GM19043 (cell line): Measurements from ENCODE around the gene CLEC2D.
"Not testable (repeated sequence)": the region's sequence is repeated elsewhere in the genome, so short reads cannot be mapped to it uniquely, and the experiment has no call there.

Experiments used
- ATAC-seq: cut with Tn5 transposase; IDR thresholded peaks from one replicate; pipeline ENCODE4 v1.9.1; 2021; ENCODE audit warnings: low read depth; ENCODE audit not compliant: unreplicated experiment

CLEC2D gene

DNA sequence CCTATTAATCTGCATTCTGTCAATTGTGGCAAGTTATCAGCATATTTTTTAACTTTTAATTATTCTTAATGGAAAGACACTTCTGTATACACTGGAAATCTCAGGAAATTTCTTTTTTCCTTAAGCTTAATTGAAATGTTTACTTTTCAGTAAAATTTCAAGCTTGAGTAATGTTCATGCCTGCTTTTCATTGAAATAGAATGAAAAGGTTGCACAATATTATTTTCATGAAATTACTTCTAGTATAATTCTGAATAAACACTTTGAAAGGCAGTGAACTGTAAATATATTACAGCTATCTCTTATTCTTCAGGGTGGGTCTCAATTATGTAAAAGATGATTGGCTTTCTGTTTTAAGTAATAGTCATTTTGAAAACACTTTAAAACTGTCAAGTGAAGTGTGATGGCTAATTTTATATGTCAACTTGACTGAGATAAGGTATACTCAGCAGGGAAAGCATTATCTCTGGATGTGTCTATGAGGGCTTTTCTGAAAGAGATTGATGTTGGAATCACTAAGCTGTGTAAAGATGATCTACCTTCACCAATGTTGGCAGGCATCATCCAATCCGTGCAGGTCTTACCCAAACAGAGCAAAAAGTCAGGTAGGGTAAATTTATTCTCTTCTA lies 29.9 kb downstream of the CLEC2D start:
- no peak for ATAC-seq

DNA sequence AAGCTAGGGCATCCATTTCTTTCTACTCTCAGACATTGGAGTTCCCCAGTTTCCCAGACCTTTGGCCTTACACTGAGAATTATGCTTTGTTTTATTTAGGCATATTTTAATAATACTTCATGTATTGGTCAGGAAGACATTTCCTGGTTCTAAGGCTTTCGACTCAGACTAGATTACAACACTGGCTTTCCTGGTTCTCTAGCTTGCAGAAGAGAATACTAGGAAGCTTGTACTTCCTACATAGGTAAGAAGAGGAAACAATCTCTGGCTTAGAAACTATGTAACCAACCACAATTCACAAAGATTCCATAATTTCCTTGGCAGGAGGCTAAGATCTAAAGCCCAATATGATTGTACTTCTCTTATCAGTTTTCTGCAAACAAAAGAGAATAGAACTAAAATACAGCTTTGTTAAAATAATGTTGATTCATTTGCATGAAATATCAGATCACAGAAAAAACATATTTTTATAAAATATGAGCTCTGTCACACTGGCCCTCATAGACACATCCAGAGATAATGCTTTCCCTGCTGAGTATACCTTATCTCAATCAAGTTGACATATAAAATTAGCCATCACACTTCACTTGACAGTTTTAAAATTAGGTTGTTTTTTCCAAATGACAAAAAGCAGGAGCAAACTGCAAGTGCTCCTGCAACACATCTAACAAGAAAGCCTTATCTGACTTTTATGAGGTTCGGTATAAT lies 30.5 kb downstream of the CLEC2D start:
- no peak for ATAC-seq

DNA sequence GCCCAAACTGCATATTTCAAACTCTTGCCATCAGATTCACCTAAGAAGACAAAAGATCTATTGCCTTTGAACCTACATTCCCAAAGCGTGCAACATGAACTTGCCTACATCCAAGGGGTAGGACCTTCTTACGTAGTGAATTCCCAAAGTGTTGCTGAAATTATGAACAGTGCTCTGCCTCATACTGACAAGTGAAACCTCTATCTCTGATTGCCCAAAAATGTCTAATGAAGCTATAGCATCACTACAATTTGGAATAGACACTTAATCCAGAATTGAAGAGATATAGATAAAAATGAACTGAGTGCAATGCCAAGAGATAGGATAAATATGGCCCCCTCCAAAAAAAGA lies 31.1 kb downstream of the CLEC2D start:
- ATAC-seq, result no peak

DNA sequence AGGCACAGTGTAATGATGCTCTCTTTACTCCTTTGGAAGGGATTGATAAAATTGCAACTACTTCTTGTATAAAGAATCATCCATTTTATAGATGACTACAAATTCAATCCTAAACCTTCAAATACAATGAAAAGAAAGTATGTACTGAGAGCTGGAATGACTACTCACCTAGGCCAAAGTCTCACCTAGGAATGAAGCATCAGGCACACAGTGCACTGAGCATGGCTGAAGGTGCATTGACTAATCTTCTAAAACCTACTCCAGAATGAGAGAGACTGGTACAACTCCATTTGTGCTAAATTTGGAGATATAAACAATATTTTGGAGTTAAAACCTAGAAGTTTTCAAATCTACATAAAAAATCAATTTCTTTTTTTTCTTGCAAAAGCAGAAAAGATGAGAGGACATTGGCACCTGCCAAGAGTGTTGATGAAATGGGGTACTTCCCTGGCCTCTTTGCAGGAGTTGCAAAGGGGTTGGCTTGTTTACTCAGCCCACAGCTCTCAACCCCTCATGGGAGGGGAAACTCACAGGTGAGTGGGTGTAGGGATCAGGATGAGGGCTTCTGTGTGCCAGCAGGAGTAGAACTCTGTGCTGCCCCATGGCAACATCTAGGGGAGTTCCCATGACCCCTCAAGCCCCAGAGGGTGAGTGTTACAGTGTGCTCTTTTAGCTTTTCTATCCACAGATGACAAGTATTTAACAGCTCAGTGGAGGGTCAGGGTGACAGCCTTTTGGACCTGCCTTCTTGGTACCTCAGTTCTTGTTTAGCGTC lies 32.1 kb downstream of the CLEC2D start:
- no peak for ATAC-seq

DNA sequence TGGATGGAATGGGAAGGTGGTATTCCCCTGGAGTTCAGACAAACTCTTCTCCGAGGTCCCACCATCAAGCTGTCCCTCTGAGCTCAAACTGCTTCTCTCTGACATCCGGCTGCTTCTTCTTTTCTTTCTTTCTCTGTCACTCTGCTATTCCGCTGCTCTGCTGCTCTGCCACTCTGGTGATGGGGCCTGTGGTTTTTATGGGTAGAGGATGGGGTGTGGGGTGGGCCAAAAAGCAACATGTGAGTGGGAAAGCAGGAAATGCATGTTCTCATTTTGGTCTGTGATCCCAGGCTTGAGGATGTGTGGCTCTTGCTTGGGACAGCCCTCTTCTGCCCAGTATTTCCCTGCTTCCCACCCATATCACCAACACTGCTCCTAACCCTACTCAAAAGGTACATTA lies 32.7 kb downstream of the CLEC2D start:
- ATAC-seq, result no peak

DNA sequence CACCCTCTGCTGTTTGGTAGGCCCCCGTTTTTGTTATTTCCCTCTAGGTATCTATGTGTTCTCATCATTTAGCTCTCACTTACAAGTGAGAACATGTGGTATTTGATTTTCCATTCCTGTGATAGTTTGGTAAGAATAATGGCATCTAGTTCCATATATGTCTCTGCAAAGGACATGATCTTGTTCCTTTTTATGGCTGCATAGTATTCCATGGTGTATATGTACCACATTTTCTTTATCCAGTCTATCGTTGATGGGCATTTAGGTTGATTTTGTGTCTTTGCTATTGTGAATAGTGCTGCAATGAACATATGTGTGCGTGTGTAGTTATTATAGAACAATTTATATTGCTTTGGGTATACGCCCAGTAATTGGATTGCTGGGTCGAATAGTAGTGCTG lies 35.0 kb downstream of the CLEC2D start:
- not testable (repeated sequence) for ATAC-seq

DNA sequence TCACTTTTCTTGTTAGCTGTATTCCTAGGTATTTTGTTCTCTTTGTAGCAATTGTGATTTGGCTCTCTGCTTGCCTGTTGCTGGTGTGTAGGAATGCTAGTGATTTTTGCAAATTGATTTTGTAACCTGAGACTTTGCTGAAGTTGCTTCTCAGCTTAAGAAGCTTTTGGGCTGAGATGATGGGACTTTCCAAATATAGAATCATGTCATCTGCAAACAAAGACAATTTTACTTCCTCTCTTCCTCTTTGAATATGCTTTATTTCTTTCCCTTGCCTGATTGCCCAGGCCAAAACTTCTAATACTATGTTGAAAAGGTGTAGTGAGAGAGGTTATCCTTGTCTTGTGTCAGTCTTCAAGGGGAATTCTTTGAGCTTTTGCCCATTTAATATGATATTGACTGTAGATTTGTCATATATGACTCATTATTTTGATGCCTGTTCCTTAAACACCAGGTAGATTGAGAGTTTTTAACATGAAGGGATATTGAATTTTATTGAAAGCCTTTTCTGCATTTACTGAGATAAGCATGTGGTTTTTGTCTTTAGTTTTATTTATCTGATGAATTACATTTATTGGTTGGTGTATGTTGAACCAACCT lies 36.7 kb downstream of the CLEC2D start:
- ATAC-seq, result no peak

DNA sequence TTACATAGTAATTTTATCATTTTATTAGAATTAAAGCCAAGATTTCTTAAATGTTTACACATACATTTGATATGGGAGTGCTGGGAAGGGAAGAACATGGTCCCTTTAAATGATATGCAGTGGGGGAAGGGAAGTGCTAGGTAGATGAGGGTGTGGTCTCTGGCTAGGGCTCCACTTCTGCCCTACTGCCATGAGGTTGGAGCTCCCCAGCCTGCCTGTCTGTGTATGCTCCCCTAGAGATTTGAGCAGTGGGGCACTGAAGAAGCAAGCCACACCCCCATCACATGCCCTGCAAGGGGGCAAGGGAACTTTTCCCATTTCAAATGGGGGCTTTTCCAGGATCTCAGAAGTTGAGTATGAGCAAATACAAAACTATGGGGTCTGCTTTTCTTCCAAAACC lies 37.8 kb downstream of the CLEC2D start:
- ATAC-seq, result no peak

DNA sequence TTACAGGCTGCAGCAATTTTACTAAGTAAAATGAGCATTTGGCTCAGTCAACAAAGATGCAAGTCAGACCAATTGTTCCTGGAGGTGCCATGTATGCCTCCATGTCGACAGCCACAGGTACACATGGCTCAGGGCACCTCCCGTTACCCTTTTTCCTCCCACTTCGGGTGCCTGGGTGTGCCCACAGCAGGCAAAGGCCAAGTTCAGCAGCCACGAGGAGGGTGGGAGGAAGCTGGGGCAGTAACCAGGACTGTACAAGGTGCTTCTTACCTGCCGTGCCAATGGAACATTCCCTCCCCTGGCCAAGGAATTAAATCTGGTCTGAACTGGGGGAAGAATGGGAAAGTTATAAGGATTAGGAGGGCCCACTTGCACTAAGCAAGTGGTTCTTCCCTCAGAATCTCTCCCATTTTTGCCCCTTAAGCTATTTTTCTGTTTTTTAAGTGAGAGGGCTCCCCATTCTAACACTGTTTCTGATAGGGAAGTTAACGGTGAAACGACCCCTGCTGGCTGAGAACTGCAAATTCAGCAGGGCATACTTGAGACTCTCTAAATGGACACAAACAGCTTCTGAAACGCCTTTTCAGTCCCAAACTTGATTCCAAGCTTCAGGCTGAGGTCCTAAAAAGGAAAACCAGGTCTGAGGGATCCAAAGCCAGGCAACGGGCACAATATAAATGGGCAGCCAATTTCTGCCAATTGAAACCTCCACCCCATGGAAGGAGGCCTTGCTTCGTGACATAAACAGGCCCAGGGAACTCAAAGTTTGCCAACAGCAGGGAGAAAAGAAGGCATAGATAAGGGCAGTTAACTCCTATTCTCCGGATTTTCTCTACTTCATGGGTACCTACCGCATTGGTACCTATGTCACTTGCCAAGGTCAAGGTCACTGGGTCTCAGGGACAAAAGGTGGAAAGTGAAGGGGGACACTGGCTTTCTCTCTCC lies 38.6 kb downstream of the CLEC2D start:
- ATAC-seq, result no peak

DNA sequence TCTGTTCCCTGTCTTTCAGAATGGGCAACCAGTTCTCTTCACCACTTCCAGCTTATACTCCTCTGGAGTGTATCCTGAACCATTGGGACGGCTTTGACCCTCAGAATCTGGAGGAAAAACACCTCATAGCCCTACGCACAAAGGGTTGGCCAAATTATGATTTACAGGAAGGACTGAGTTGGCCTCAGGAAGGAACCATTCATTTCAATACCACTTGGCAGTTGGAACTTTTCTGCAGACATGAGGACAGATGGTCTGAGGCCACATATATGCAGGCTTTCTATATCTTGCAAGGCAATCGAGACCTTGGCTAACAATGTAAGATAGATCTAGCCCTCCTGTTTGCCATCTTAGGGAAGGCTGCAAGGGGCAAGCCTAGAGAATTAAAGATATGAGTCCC lies 39.3 kb downstream of the CLEC2D start:
- no peak for ATAC-seq

DNA sequence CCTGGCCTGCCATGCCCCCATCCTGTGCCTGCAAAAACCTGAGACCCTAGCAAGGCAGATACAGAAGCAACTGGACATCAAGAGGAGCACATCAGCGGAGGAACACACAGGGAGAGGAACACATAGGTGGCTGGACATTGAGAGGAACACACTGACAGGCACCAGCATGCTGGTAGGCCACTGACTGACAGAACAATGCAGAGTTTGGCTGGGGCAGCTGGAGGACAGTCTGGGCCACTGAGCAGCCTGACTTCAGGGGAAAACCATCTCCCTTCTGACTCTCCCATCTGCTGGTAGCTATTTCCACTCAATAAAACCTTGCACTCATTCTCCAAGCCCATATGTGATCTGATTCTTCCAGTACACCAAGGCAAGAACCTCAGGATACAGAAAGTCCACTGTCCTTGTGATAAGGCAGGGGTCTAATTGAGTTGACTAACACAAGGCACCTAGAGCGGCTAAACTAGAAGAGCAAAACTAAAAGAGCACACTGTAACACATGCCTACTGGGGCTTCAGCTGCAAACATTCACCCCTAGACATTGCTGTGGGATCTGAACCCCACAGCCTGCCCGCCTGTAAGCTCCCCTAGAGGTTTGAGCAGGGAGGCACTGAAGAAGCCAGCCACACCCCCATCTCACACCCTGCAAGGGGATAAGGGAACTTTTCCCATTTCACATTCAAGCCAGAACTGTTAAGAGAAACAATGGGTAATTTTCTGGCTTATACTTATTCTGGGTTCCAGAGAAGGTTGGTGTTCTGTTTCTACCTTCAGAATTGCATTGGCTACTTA lies 41.3 kb downstream of the CLEC2D start:
- ATAC-seq, result no peak

DNA sequence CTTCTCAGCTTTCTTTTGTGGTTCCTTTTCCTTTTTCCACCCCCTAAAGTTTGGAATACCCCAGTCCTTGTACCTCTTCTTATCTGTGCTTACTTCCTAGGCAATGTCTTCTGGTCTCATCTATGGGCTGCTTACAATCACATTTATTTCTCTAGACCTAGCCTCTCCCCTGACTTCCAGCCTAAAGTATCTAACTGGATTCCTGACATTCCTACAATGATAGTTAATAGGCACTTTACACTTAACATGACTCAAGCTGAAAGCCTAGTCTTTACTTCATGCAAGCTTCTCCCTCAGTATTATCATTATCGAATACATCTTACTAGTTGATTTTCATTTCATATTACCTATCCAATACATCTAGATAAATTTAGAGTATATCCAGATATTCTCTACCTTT lies 42.2 kb downstream of the CLEC2D start:
- no peak for ATAC-seq

DNA sequence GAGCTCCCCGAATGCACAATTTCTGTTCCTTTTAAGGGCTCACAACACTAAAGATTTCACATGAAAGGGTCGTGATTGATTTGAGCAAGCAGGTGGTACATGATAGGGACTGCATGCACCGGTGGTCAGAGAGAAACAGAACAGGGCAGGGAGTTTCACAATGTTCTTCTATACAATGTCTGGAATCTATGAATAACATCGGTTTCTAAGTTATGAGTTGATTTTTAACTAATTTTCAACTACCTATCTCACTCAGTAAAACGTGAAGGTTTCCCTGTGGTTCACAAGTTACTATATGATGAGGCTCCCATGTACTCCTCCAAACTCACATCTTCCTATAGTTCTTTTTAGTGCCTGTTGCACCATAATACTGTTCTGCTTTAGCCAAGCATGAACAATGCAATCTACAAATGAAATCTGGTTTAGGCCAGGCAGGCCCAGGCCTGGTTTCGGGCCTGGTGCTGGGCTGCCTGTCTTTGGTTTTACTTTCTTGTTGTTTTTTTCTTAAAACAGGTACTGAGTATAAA lies 43.6 kb downstream of the CLEC2D start:
- peak; percentile 61 for ATAC-seq

DNA sequence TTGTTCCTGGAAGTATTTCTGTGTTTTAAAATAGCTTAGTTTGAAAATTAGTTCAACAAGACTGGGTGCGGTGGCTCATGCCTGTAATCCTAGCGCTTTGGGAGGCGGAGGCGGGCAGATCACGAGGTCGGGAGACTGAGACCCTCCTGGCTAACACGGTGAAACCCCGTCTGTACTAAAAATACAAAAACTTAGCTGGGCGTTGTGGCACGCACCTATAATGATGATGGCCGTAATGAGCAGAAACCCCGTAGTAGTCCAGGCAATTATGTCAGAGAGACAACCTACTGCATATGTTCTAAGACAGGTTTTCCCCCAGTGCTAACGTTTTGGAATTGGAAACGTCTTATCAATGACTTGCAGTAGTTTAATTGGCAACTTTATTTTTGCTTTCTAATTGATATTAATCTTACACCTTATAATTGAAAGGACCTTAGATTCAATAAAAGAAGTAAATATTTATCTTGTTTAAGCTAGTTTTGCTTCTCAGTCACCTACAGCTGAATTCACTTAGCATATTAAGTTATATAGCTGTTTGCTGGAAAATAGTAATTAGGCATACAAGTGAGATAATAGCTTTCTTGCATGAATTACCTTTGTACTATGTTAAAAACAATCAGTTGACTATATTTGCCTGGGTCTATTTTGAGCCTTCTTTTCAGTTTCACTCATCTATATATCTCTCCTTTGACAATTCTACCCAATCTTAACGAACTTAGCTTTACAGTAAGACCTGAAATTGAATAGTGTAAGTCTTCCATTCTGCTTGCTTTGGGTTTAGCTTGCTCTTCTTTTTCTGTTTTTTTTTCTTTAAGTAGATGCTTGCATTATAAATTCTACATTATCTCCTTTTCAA lies 47.8 kb downstream of the CLEC2D start:
- no peak for ATAC-seq

DNA sequence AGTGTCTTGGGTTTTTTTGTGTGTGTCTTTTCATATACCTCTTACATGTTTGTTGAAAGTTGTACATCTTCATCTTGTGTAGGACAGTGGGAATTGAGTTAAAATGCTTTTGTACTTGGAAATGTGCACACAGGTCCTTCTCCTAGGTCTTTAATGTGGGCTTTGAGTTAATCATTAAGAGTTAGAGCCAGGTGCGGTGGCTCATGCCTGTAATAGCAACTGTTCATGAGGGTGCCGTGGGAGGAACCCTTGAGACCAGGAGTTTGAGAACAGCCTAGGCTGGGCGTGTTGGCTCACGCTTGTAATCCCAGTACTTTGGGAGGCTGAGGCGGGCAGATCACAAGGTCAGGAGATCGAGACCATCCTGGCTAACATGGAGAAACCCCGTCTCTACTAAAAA lies 49.5 kb downstream of the CLEC2D start:
- ATAC-seq, result no peak

DNA sequence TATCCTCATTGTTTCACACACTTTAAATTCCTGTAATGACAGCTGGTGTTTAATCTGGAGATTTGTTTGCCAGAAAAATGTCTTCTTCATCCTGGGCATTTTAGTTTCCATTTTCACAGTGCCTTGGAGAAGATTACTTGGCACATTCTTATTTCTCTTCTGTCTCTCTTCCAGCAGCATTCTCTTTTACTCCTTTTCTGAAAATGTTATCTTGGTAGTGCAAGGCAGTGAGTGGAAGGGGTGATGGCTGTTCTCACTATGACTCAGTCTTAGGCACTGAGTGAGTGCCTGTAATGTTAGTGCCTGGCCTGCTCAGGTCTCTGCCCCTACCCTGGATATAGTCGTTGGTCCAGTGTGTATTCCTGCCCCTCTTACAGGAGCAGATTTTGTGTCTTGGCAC lies 50.3 kb downstream of the CLEC2D start:
- ATAC-seq, result no peak

DNA sequence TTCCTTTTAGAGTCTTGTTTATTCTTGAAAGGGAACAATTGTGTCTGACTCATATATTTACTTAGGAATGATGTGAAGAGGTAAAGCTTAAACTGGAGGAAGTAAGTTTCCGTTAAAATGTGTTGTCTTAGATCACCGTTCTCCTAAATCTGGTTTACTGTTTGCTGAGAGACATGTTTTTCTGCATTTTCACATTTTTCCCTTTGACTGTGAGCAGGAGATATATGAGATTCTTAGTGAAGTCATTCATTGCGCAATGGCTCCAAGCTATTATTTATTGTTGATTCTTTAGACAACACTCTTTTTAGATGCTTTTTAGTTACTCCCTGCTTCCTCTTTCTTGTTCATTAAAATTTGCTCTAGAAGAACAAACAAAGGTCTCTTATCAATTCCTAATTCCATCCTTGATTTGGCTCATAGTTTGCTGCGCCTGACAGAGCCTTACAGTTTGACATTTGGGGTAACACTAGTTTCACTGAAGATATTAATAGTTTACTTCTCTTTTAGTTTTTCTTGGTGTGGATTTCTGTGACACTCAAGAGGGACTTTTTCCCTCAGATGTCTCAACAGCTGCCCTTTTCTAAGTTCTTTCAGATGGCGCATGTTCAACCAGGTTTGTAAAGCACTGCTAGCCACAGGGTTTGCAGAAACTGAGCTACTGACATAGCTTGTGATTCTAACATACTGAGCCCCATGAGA lies 52.0 kb downstream of the CLEC2D start:
- ATAC-seq, result peak; percentile 43

DNA sequence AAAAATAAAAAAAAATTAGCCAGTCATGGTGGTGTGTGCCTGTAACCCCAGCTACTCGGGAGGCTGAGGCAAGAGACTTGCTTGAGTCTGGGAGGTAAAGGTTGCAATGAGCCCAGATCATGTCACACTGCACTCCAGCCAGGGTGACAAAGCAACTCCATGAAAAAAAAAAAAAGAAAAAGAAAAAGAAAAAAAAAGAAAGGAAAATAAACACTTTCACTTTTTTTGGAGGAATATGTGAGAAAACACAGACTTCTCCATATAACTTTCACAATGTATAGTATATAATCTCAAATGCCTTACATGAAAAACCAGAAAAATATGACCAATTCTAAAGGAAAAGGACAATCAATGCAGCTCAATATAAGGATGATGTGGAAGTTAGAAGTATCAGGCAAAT lies 54.5 kb downstream of the CLEC2D start:
- ATAC-seq, result no peak
